ENCODE results near the gene SIGLEC1. TPM values are rescaled to one million over a fixed set of nuclear protein-coding genes. Genes with fewer than 3 reads are reported as not detected.
A peak's percentile ranks its signal among the peaks of the same experiment; 100 is the strongest.

The SIGLEC1 gene
- total RNA-seq, 1 experiment from 2014 or later: not detected

- Histone ChIP-seq H2AFZ (ENCODE audit: low read length) (no peak overlapping the region), H3K4me3 (ENCODE audit: low read length) (no peak overlapping the region), H3K4me2 (ENCODE audit: low read depth, low read length, poor library complexity, severe bottlenecking) (no peak overlapping the region), H3K36me3 (ENCODE audit: insufficient read depth, low read length) (peaks cover 10% of the 10 kb centered on the region), H3K4me1 (ENCODE audit: low read length) (no peaks in the 10 kb centered on the region), H3K9me2 (replicated peaks; ENCODE audit: insufficient read depth, low read length) (no peaks in the 10 kb centered on the region), H3K27ac (ENCODE audit: low read length) (no peak overlapping the region), H3K79me2 (ENCODE audit: low read length) (no peaks in the 10 kb centered on the region), H4K20me1 (ENCODE audit: insufficient read depth, low read depth, low read length) (0 out of 2 replicates have a peak, but pooled peaks cover 9% of the 10 kb centered on the region), H3K27me3 (ENCODE audit: low read length) (no peaks in the 10 kb centered on the region), H3K9me3 (ENCODE audit: low read length) (no peaks in the 10 kb centered on the region), H3K9ac (ENCODE audit: low read length) (no peak overlapping the region)
- no peak for DNase-seq
These were observed 41.9 kb upstream of the SIGLEC1 start for GRCh38 chr20:3754276-3754630.

- H3K9me2 ChIP-seq (replicated peaks; ENCODE audit: insufficient read depth, low read length): no peaks in the 10 kb centered on the region
- DNase-seq: no peak
- H3K27ac ChIP-seq (ENCODE audit: low read length): no peak overlapping the region
- H3K9ac ChIP-seq (ENCODE audit: low read length): no peak overlapping the region
- H3K9me3 ChIP-seq (ENCODE audit: low read length): no peaks in the 10 kb centered on the region
- no peaks in the 10 kb centered on the region for H3K27me3 ChIP-seq (ENCODE audit: low read length)
- no peak overlapping the region for H3K4me3 ChIP-seq (ENCODE audit: low read length)
- H3K4me1 ChIP-seq (ENCODE audit: low read length): no peaks in the 10 kb centered on the region
- H3K79me2 ChIP-seq (ENCODE audit: low read length): no peaks in the 10 kb centered on the region
- peaks cover 10% of the 10 kb centered on the region for H3K36me3 ChIP-seq (ENCODE audit: insufficient read depth, low read length)
- no peak overlapping the region for H3K4me2 ChIP-seq (ENCODE audit: low read depth, low read length, poor library complexity, severe bottlenecking)
- 0 out of 2 replicates have a peak, but pooled peaks cover 9% of the 10 kb centered on the region for H4K20me1 ChIP-seq (ENCODE audit: insufficient read depth, low read depth, low read length)
- H2AFZ ChIP-seq (ENCODE audit: low read length): no peak overlapping the region
These were observed 41.3 kb upstream of the SIGLEC1 start for GRCh38 chr20:3753501-3754275.

- H3K27ac ChIP-seq (ENCODE audit: low read length): no peak overlapping the region
- H3K9ac ChIP-seq (ENCODE audit: low read length): no peak overlapping the region
- H2AFZ ChIP-seq (ENCODE audit: low read length): no peak overlapping the region
- H3K79me2 ChIP-seq (ENCODE audit: low read length): no peaks in the 10 kb centered on the region
- DNase-seq: peak; percentile 84
- H3K9me3 ChIP-seq (ENCODE audit: low read length): no peaks in the 10 kb centered on the region
- 0 out of 2 replicates have a peak, but pooled peaks cover 9% of the 10 kb centered on the region for H4K20me1 ChIP-seq (ENCODE audit: insufficient read depth, low read depth, low read length)
- H3K36me3 ChIP-seq (ENCODE audit: insufficient read depth, low read length): peaks cover 8% of the 10 kb centered on the region
- no peak overlapping the region for H3K4me2 ChIP-seq (ENCODE audit: low read depth, low read length, poor library complexity, severe bottlenecking)
- H3K4me1 ChIP-seq (ENCODE audit: low read length): no peaks in the 10 kb centered on the region
- H3K27me3 ChIP-seq (ENCODE audit: low read length): no peaks in the 10 kb centered on the region
- no peaks in the 10 kb centered on the region for H3K9me2 ChIP-seq (replicated peaks; ENCODE audit: insufficient read depth, low read length)
- H3K4me3 ChIP-seq (ENCODE audit: low read length): no peak overlapping the region
These were observed 40.7 kb upstream of the SIGLEC1 start for GRCh38 chr20:3753098-3753497.

GRCh38 chr20:3752386-3752759, 40.0 kb upstream of the SIGLEC1 start:
- no peak for DNase-seq
- Histone ChIP-seq H3K36me3 (ENCODE audit: insufficient read depth, low read length) (peaks cover 4% of the 10 kb centered on the region), H2AFZ (ENCODE audit: low read length) (no peak overlapping the region), H3K79me2 (ENCODE audit: low read length) (no peaks in the 10 kb centered on the region), H3K4me2 (ENCODE audit: low read depth, low read length, poor library complexity, severe bottlenecking) (no peak overlapping the region), H3K4me3 (ENCODE audit: low read length) (no peak overlapping the region), H3K9me2 (replicated peaks; ENCODE audit: insufficient read depth, low read length) (no peaks in the 10 kb centered on the region), H3K27me3 (ENCODE audit: low read length) (no peaks in the 10 kb centered on the region), H4K20me1 (ENCODE audit: insufficient read depth, low read depth, low read length) (0 out of 2 replicates have a peak, but pooled peaks cover 9% of the 10 kb centered on the region), H3K4me1 (ENCODE audit: low read length) (no peaks in the 10 kb centered on the region), H3K9ac (ENCODE audit: low read length) (no peak overlapping the region), H3K9me3 (ENCODE audit: low read length) (no peaks in the 10 kb centered on the region), H3K27ac (ENCODE audit: low read length) (no peak overlapping the region)

GRCh38 chr20:3751675-3752385, 39.4 kb upstream of the SIGLEC1 start:
- peaks cover 4% of the 10 kb centered on the region for H3K36me3 ChIP-seq (ENCODE audit: insufficient read depth, low read length)
- H3K27ac ChIP-seq (ENCODE audit: low read length): no peak overlapping the region
- no peaks in the 10 kb centered on the region for H3K9me2 ChIP-seq (replicated peaks; ENCODE audit: insufficient read depth, low read length)
- peaks cover 9% of the 10 kb centered on the region; the same call in 1 of the 2 replicates for H4K20me1 ChIP-seq (ENCODE audit: insufficient read depth, low read depth, low read length)
- H2AFZ ChIP-seq (ENCODE audit: low read length): no peak overlapping the region
- no peaks in the 10 kb centered on the region for H3K79me2 ChIP-seq (ENCODE audit: low read length)
- H3K27me3 ChIP-seq (ENCODE audit: low read length): no peaks in the 10 kb centered on the region
- H3K4me2 ChIP-seq (ENCODE audit: low read depth, low read length, poor library complexity, severe bottlenecking): no peak overlapping the region
- DNase-seq: no peak
- H3K9ac ChIP-seq (ENCODE audit: low read length): no peak overlapping the region
- H3K4me1 ChIP-seq (ENCODE audit: low read length): no peaks in the 10 kb centered on the region
- no peak overlapping the region for H3K4me3 ChIP-seq (ENCODE audit: low read length)
- H3K9me3 ChIP-seq (ENCODE audit: low read length): no peaks in the 10 kb centered on the region

GRCh38 chr20:3751305-3751674, 38.9 kb upstream of the SIGLEC1 start:
- Histone ChIP-seq H3K9me3 (ENCODE audit: low read length) (no peaks in the 10 kb centered on the region), H3K9ac (ENCODE audit: low read length) (no peak overlapping the region), H3K4me1 (ENCODE audit: low read length) (no peaks in the 10 kb centered on the region)

GRCh38 chr20:3749689-3750531, 37.5 kb upstream of the SIGLEC1 start:
- H3K4me3 ChIP-seq (ENCODE audit: low read length): no peak overlapping the region
- no peaks in the 10 kb centered on the region for H3K9me2 ChIP-seq (replicated peaks; ENCODE audit: insufficient read depth, low read length)
- no peaks in the 10 kb centered on the region for H3K79me2 ChIP-seq (ENCODE audit: low read length)
- no peaks in the 10 kb centered on the region for H3K4me1 ChIP-seq (ENCODE audit: low read length)
- no peak overlapping the region for H3K9ac ChIP-seq (ENCODE audit: low read length)
- peaks cover 4% of the 10 kb centered on the region; the same call in 1 of the 2 replicates for H3K36me3 ChIP-seq (ENCODE audit: insufficient read depth, low read length)
- peak; percentile 64 for DNase-seq
- H3K27me3 ChIP-seq (ENCODE audit: low read length): no peaks in the 10 kb centered on the region
- H3K4me2 ChIP-seq (ENCODE audit: low read depth, low read length, poor library complexity, severe bottlenecking): no peak overlapping the region
- no peak overlapping the region for H3K27ac ChIP-seq (ENCODE audit: low read length)
- peaks cover 9% of the 10 kb centered on the region; the same call in 1 of the 2 replicates for H4K20me1 ChIP-seq (ENCODE audit: insufficient read depth, low read depth, low read length)
- H2AFZ ChIP-seq (ENCODE audit: low read length): no peak overlapping the region
- no peaks in the 10 kb centered on the region for H3K9me3 ChIP-seq (ENCODE audit: low read length)

More at GRCh38 chr20:3751305-3751674, 38.9 kb upstream of the SIGLEC1 start:
- Histone ChIP-seq H3K9me2 (replicated peaks; ENCODE audit: insufficient read depth, low read length) (no peaks in the 10 kb centered on the region), H3K27ac (ENCODE audit: low read length) (no peak overlapping the region), H4K20me1 (ENCODE audit: insufficient read depth, low read depth, low read length) (peaks cover 9% of the 10 kb centered on the region; the same call in 1 of the 2 replicates), H3K4me2 (ENCODE audit: low read depth, low read length, poor library complexity, severe bottlenecking) (no peak overlapping the region), H3K79me2 (ENCODE audit: low read length) (no peaks in the 10 kb centered on the region), H2AFZ (ENCODE audit: low read length) (no peak overlapping the region), H3K36me3 (ENCODE audit: insufficient read depth, low read length) (peaks cover 4% of the 10 kb centered on the region), H3K4me3 (ENCODE audit: low read length) (no peak overlapping the region), H3K27me3 (ENCODE audit: low read length) (no peaks in the 10 kb centered on the region)
- no peak for DNase-seq

Measured in Karpas-422 (cell line).